ENCODE data around the gene STX8. TPM values are rescaled to one million over a fixed set of nuclear protein-coding genes. Genes with fewer than 3 reads are reported as not detected.

Gene STX8
- total and polyA plus RNA-seq, 8 donors = 51.9 to 63.4 (median 56.5) TPM

DNA sequence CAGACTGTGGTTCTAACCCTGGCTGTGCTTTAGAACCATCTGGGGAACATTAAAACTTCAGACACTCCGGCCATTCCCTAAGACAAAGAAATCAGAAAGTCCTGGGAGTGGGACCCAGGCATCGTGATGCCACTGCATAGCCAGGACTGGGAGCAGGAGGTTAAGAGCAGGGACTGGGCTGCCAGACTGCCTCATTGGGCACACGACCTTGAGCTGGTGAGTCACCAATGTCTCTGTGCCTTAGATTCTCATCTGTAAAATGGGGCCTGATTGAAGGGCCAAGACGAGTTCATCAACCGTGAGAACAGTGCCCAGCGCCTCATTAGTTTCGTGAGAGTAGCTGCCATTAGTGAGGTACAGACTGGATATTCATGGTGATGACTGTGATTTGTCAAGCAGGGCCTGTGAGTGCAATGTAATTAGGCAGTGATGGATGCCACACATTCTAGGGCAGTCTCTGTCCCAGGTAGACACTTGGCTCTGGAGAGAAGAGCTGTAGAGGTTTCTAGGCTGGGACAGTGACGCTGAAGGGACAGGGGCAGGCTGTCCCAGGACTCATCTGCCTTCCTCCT, 357.5 kb downstream of the STX8 start:
- no peaks in the 10 kb centered on the region for H3K36me3 ChIP-seq
- DNase-seq = no peak
- TF ChIP-seq, protein P1, sequence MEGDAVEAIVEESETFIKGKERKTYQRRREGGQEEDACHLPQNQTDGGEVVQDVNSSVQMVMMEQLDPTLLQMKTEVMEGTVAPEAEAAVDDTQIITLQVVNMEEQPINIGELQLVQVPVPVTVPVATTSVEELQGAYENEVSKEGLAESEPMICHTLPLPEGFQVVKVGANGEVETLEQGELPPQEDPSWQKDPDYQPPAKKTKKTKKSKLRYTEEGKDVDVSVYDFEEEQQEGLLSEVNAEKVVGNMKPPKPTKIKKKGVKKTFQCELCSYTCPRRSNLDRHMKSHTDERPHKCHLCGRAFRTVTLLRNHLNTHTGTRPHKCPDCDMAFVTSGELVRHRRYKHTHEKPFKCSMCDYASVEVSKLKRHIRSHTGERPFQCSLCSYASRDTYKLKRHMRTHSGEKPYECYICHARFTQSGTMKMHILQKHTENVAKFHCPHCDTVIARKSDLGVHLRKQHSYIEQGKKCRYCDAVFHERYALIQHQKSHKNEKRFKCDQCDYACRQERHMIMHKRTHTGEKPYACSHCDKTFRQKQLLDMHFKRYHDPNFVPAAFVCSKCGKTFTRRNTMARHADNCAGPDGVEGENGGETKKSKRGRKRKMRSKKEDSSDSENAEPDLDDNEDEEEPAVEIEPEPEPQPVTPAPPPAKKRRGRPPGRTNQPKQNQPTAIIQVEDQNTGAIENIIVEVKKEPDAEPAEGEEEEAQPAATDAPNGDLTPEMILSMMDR (IDR thresholded peaks at IDR 0.05) = no peak
- H3K27me3 ChIP-seq = no peaks in the 10 kb centered on the region
- no peak overlapping the region for H3K4me3 ChIP-seq
- intact Hi-C loops (cut with DNase I) = no loop called here
- no peak for ATAC-seq
- peaks cover 0 to 18% of the 10 kb centered on the region in 2 donors for H3K9me3 ChIP-seq
- no peaks in the 10 kb centered on the region for H3K4me1 ChIP-seq
- peak overlapping the region in 1 of 2 donors; percentile 19 for H3K27ac ChIP-seq

DNA sequence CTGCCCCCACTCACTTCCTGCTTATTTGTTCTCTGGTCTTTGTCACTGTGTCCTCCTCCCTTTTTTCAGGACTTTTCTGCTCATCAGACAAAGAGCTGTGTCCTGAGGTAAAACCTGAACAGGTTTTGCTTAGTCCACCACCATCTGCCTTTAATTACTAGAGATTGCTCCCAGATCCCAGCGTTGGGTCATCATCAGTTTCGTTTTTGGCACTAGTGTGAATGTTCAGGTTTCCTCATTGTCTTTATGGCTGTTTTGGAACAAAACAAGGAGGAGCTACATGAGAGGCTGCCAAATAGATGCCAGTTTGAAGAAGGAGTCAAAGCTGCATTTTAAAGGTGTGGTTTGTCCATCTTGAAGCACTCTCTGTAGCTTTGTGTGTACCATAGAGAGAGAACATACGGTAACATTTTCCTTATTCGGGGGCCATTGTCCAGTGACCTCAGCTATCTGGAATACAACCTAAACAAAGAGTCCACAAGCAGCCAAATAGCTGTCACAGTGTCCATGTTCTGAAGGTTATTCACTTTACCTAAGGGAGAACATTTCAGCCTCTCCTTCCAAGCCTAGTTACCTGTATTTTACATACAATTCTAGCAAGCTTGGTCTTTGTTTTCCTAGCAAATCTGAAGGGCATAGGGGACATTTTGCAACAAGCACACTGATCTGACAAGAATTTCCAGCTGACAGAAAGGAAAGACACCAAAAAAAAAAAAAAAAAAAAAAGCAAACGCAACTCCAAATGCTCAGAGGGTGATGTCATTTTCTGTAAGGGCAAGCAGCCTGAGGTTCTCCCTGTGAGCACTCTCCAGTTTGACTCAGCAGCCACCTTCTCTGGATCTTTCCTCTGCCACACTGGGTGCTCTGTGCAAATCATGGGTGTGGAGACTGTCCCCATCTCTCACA, 358.2 kb downstream of the STX8 start:
- Histone ChIP-seq H3K4me3 (no peak overlapping the region), H3K9me3 (peaks cover 0 to 18% of the 10 kb centered on the region in 2 donors), H3K27ac (peak overlapping the region in 1 of 2 donors; percentile 19), H3K27me3 (no peaks in the 10 kb centered on the region), H3K36me3 (no peaks in the 10 kb centered on the region), H3K4me1 (no peaks in the 10 kb centered on the region)
- ATAC-seq (peak; percentile 77), DNase-seq (no peak)
- TF ChIP-seq, protein P1 (IDR thresholded peaks at IDR 0.05) = no peak
- intact Hi-C loops (cut with DNase I) = no loop called here

DNA sequence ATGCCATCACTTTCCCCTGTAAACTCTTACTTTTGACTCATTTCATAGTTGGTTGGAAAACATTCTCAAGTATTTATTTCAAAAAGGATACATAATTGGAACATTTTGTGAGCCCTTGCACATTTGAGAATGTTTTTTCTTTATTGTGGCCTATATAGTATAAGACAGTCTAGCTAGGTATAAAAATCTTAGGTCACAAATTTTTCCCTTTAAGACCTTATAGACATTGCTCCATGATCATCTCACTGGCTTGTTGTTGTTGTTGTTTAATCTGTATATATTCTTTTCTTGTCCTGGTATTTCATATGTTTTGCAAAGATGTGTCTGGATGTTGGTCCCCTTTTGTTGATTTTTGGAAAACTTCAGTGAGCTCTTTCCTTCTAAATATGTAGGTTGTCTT, 360.2 kb downstream of the STX8 start:
- peaks cover 0 to 18% of the 10 kb centered on the region in 2 donors for H3K9me3 ChIP-seq
- H3K36me3 ChIP-seq = no peaks in the 10 kb centered on the region
- TF ChIP-seq, protein P1 (IDR thresholded peaks at IDR 0.05) = no peak
- no peak overlapping the region for H3K4me3 ChIP-seq
- ATAC-seq = no peak
- intact Hi-C loops (cut with DNase I) = no loop called here
- H3K4me1 ChIP-seq = no peaks in the 10 kb centered on the region
- no peak overlapping the region for H3K27ac ChIP-seq
- no peak for DNase-seq
- no peaks in the 10 kb centered on the region for H3K27me3 ChIP-seq

DNA sequence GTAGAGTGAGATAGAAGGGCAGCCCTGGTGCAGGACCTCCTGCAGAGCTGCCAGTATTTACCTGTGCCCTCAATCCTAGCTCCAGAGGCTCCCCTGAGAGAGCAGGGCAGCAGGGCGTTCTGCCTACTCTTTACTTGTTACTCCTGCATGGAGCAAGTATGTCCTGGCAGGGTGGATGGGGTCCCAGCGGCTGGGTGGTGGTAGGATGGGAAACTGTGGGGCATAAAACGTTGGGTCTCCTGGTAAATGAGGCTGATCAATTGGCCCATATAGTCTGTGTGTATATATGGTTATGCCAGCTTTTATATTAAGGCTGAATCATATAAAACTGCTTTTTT, 362.3 kb downstream of the STX8 start:
- ATAC-seq (no peak), DNase-seq (peak in 1 of 4 donors; percentile 37)
- TF ChIP-seq, protein P1 (IDR thresholded peaks at IDR 0.05) = no peak
- Histone ChIP-seq H3K27ac (no peak overlapping the region), H3K4me1 (no peaks in the 10 kb centered on the region), H3K4me3 (no peak overlapping the region), H3K36me3 (no peaks in the 10 kb centered on the region), H3K9me3 (peaks cover 0 to 18% of the 10 kb centered on the region in 2 donors), H3K27me3 (no peaks in the 10 kb centered on the region)
- intact Hi-C loops (cut with DNase I) = no loop called here

Measured in left lung (tissue), 10 donors.